DMS53 (cell line): Measurements from ENCODE around the gene TRIM56.
"Not testable (repeated sequence)": the region's sequence is repeated elsewhere in the genome, so short reads cannot be mapped to it uniquely, and the experiment has no call there.

Experiments used
- DNase-seq: peaks from one replicate; lab custom pipeline; 2025; lab: John Stamatoyannopoulos, UW

Gene TRIM56, protein sequence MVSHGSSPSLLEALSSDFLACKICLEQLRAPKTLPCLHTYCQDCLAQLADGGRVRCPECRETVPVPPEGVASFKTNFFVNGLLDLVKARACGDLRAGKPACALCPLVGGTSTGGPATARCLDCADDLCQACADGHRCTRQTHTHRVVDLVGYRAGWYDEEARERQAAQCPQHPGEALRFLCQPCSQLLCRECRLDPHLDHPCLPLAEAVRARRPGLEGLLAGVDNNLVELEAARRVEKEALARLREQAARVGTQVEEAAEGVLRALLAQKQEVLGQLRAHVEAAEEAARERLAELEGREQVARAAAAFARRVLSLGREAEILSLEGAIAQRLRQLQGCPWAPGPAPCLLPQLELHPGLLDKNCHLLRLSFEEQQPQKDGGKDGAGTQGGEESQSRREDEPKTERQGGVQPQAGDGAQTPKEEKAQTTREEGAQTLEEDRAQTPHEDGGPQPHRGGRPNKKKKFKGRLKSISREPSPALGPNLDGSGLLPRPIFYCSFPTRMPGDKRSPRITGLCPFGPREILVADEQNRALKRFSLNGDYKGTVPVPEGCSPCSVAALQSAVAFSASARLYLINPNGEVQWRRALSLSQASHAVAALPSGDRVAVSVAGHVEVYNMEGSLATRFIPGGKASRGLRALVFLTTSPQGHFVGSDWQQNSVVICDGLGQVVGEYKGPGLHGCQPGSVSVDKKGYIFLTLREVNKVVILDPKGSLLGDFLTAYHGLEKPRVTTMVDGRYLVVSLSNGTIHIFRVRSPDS

GRCh38 chr7:101085162-101085964 lies at the start of gene TRIM56:
Gene TRIM56, plus strand, starts transcription at chr7:101085481. Its CDS starts 1,832 bp downstream, at chr7:101087313.
- DNase-seq, result peak; percentile 94

- no peak for DNase-seq
These were observed 49.3 kb upstream of the TRIM56 start for GRCh38 chr7:101035941-101036340.

DNA sequence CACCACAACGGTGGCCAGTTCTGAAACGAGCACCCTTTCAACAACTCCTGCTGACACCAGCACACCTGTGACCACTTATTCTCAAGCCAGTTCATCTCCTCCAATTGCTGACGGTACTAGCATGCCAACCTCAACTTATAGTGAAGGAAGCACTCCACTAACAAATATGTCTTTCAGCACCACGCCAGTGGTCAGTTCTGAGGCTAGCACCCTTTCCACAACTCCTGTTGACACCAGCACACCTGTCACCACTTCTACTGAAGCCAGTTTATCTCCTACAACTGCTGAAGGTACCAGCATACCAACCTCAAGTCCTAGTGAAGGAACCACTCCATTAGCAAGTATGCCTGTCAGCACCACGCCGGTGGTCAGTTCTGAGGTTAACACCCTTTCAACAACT lies 44.0 kb upstream of the TRIM56 start:
- not testable (repeated sequence) for DNase-seq

GRCh38 chr7:101058355-101058754 lies 26.9 kb upstream of the TRIM56 start:
- DNase-seq, result peak; percentile 39

GRCh38 chr7:101059620-101059942 lies 25.7 kb upstream of the TRIM56 start:
- no peak for DNase-seq

GRCh38 chr7:101060992-101061391 lies 24.3 kb upstream of the TRIM56 start:
- DNase-seq, result no peak

GRCh38 chr7:101064176-101064550 lies 21.1 kb upstream of the TRIM56 start:
- DNase-seq, result not testable (repeated sequence)

GRCh38 chr7:101065162-101065561 lies 20.1 kb upstream of the TRIM56 start:
- DNase-seq, result not testable (repeated sequence)

GRCh38 chr7:101066141-101066832 lies 19.0 kb upstream of the TRIM56 start:
- no peak for DNase-seq

GRCh38 chr7:101066833-101067177 lies 18.5 kb upstream of the TRIM56 start:
- no peak for DNase-seq

DNA sequence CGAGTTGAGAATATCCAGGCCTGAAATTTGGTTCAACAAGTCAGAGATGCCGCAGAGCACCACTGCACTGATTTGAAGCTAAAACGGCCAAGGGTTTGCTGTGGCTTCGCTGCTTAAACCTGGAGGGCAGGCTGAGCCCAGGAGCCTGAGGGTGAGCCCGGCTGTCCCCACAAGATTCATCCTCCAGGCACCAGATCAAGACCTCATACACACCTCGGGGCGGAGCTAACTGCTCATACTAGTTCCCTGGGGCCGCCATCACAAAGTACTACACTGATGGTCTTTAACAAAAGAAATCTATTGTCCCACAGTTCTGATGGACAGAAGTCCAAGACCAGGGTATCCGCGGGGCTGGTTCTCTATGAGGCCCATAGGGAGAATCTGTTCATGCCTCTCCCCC lies 16.9 kb upstream of the TRIM56 start:
- no peak for DNase-seq

- DNase-seq, result not testable (repeated sequence)
These were observed 13.7 kb upstream of the TRIM56 start for GRCh38 chr7:101071362-101072104.

DNA sequence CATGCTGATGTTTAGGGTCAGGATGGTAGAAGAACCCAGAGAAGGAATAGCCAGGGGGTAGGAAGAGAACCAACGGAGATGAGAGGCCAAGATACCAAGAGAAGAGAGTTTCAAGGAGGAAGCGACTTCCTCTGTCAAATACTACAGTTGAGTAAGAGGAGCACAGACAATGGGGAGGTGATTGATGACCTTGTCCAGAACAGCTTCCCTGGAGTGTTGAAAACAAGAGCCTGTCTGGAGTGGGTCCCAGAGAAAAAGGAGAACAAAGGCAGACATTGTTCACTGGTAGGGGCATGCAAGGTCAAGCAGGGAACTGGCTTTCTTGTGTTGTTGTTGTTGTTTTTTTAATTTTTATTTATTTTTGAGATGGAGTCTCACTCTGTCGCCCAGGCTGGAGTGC lies 9.6 kb upstream of the TRIM56 start:
- DNase-seq, result no peak

DNA sequence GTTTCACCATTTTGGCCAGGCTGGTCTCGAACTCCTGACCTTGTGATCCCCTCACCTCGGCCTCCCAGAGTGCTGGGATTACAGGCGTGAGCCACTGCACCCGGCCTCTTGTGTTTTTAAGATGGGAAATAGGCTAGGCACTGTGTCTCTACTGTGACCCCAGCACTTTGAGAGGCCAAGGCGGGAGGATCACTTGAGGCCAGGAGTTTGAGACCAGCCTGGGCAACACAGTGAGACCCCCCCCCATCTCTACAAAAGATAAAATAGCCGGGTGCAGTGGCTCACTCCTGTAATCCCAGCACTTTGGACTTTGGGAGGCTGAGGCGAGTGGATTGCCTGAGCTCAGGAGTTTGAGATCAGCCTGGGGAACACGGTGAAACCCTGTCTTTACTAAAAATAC lies 9.1 kb upstream of the TRIM56 start:
- DNase-seq, result not testable (repeated sequence)

DNA sequence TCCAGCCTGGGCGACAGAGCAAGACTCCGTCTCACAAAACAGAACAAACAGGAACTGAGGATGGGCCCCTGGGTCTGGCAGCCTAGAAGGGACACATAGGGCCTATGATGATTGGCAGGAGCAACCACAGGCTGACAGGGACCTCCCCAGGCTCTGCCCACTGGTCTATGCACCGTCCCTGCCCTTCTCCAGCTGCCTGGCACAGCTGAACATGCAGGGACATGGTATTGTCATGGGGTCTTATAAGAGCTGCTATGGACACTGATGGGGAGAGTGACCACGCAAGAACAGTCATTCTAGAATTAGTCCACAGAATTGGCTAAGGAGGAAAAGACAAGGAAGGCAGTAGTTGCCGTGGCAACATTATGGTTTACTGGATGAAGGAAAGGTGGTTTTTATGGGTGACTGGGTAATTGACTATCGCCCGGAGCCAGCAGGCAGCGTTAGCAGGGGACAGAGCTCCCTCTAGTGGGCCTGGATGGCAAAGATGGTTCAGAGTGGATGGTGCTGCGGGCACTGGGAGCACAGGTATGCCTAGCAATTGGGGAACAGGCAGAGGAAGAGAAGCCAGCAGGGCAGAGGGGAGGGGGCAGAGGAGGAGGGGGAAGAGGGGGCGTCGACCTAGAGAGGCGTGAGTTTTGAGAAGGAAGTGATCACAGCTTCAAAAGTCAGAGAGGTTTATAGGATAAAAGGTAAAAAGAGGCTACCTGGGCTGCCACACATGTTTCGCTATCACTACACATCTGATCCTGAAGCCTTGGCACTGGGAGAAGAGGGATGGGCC lies 7.8 kb upstream of the TRIM56 start:
- peak; percentile 91 for DNase-seq

- DNase-seq, result peak; percentile 36
These were observed 3.8 kb upstream of the TRIM56 start for GRCh38 chr7:101081432-101081831.

DNA sequence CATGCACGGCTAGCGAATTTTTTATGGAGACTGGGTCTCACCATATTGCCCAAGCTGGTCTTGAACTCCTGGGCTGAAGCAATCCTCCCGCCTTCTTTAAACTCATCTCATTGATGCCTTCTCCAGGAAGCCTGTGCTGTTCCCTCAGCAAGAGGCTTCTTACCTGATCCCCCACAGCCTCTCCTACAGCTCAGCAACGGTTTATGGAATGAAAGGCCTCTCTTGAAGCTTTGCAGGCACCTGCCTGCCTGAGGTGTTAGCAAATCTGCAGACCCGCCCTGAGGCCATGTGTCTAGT lies 468 bp upstream of the TRIM56 start:
- no peak for DNase-seq

- DNase-seq, result no peak
These were observed 2.2 kb downstream of the TRIM56 start for GRCh38 chr7:101087334-101088068.

DNA sequence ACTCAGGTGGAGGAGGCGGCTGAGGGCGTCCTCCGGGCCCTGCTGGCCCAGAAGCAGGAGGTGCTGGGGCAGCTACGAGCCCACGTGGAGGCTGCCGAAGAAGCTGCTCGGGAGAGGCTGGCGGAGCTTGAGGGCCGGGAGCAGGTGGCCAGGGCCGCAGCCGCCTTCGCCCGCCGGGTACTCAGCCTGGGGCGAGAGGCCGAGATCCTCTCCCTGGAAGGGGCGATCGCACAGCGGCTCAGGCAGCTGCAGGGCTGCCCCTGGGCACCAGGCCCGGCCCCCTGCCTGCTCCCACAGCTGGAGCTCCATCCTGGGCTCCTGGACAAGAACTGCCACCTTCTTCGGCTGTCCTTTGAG lies 2.8 kb downstream of the TRIM56 start:
- DNase-seq, result no peak

- no peak for DNase-seq
These were observed 3.7 kb downstream of the TRIM56 start for GRCh38 chr7:101088858-101089529.
